PC-3 (cell line): Measurements from ENCODE around the gene FGFRL1.

Experiments used
- CTCF ChIP-seq: fragments of 300-600 bp; sonication (generic); conservative IDR thresholded peaks from 2 replicates; pipeline ENCODE4 v1.5.1; 2017; ENCODE audit warnings: antibody characterized with exemption, low read depth, mild to moderate bottlenecking, low read length
- EZH2phosphoT487 ChIP-seq: fragments of 300-600 bp; sonication (generic); IDR thresholded peaks from 2 replicates; pipeline ENCODE4 v1.6.1; 2018; ENCODE audit warnings: mild to moderate bottlenecking, antibody characterized with exemption, low read length, borderline replicate concordance

- TF ChIP-seq CTCF, result no peak
- TF ChIP-seq EZH2phosphoT487, result no peak
Observed at GRCh38 chr4:984336-985054, 26.9 kb upstream of the FGFRL1 start.
